Stimulated activated CD8-positive, alpha-beta memory T cell treated with anti-CD3 and anti-CD28 coated beads, Interleukin-7, amount 100 ng/mL, for 4 hours (primary cell): ENCODE results near the gene ENDOD1.

Experiments used
- DNase-seq, 2 donors: peaks; one replicate each; pipeline ENCODE4 v3.0.0-alpha.2; 2020; ENCODE audit warnings: low read depth in 2 of 2

The ENDOD1 gene

GRCh38 chr11:95143106-95143681 lies 53.5 kb downstream of the ENDOD1 start:
- no peak for DNase-seq

GRCh38 chr11:95144313-95145235 lies 54.9 kb downstream of the ENDOD1 start:
- DNase-seq = no peak

GRCh38 chr11:95145430-95146060 lies 55.9 kb downstream of the ENDOD1 start:
- DNase-seq = no peak

GRCh38 chr11:95147364-95147905 lies 57.8 kb downstream of the ENDOD1 start:
- DNase-seq = no peak

- DNase-seq = no peak
Measured at GRCh38 chr11:95148406-95148805, 58.8 kb downstream of the ENDOD1 start.

- no peak for DNase-seq
Measured at GRCh38 chr11:95148938-95149337, 59.3 kb downstream of the ENDOD1 start.

- no peak for DNase-seq
Measured at GRCh38 chr11:95149651-95150364, 60.2 kb downstream of the ENDOD1 start.

- peak; percentile 82 to 85 for DNase-seq
Measured at GRCh38 chr11:95150956-95151684, 61.5 kb downstream of the ENDOD1 start.

- no peak for DNase-seq
Measured at GRCh38 chr11:95152876-95153856, 63.5 kb downstream of the ENDOD1 start.

- DNase-seq = no peak
Measured at GRCh38 chr11:95153857-95154246, 64.2 kb downstream of the ENDOD1 start.

GRCh38 chr11:95154514-95154913 lies 64.9 kb downstream of the ENDOD1 start:
- DNase-seq = no peak

- no peak for DNase-seq
Measured at GRCh38 chr11:95155385-95155784, 65.7 kb downstream of the ENDOD1 start.

GRCh38 chr11:95156133-95156721 lies 66.6 kb downstream of the ENDOD1 start:
- no peak for DNase-seq

GRCh38 chr11:95156916-95157541 lies 67.4 kb downstream of the ENDOD1 start:
- no peak for DNase-seq

- DNase-seq = no peak
Measured at GRCh38 chr11:95157824-95158223, 68.2 kb downstream of the ENDOD1 start.

- DNase-seq = no peak
Measured at GRCh38 chr11:95161248-95161647, 71.6 kb downstream of the ENDOD1 start.

GRCh38 chr11:95163106-95163505 lies 73.5 kb downstream of the ENDOD1 start:
- no peak for DNase-seq

GRCh38 chr11:95165638-95166037 lies 76.0 kb downstream of the ENDOD1 start:
- no peak for DNase-seq

GRCh38 chr11:95166781-95167180 lies 77.1 kb downstream of the ENDOD1 start:
- no peak for DNase-seq
